ENCODE measurements around the gene GJD4. TPM values are rescaled to one million over a fixed set of nuclear protein-coding genes. Genes with fewer than 3 reads are reported as not detected.
A peak's percentile ranks its signal among the peaks of the same experiment; 100 is the strongest.

GJD4 gene, protein sequence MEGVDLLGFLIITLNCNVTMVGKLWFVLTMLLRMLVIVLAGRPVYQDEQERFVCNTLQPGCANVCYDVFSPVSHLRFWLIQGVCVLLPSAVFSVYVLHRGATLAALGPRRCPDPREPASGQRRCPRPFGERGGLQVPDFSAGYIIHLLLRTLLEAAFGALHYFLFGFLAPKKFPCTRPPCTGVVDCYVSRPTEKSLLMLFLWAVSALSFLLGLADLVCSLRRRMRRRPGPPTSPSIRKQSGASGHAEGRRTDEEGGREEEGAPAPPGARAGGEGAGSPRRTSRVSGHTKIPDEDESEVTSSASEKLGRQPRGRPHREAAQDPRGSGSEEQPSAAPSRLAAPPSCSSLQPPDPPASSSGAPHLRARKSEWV
- not detected in 2 replicates for total RNA-seq (2014; rRNA removed; shearing (Covaris generic))

GRCh38 chr10:35605191-35605590 is at the start of gene GJD4:
Gene GJD4, plus strand, starts transcription at chr10:35605341. Its CDS starts 227 bp downstream, at chr10:35605568.
- no peak for DNase-seq (ENCODE audit: low read depth)

GRCh38 chr10:35555962-35556930 is 48.9 kb upstream of the GJD4 start:
- no peak for DNase-seq (ENCODE audit: low read depth)

DNA sequence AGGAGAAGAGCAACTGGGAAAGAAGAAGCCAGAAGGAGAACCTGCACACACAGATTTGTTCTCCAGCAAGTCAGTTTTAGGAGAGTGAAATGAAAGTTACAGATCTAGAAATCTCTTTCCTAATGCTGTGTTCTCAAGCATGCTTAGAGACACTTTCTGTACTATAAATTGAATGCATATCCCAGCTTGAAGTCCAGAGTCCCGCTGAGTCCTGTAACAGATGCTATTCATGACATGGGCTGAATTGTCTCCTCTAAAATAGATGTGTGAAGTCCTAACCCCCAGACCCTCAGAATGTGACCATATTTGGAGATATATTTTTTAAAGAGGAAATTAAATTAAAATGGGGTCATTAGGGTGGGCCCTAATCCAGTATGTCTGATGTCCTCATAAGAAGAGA is 46.9 kb upstream of the GJD4 start:
- no peak for DNase-seq (ENCODE audit: low read depth)

GRCh38 chr10:35559416-35559815 is 45.7 kb upstream of the GJD4 start:
- DNase-seq (ENCODE audit: low read depth), result no peak

- no peak for DNase-seq (ENCODE audit: low read depth)
These were observed 43.4 kb upstream of the GJD4 start for GRCh38 chr10:35561715-35562114.

GRCh38 chr10:35562427-35562826 is 42.7 kb upstream of the GJD4 start:
- no peak for DNase-seq (ENCODE audit: low read depth)

- DNase-seq (ENCODE audit: low read depth), result peak; percentile 77
These were observed 41.8 kb upstream of the GJD4 start for GRCh38 chr10:35563261-35563891.

DNA sequence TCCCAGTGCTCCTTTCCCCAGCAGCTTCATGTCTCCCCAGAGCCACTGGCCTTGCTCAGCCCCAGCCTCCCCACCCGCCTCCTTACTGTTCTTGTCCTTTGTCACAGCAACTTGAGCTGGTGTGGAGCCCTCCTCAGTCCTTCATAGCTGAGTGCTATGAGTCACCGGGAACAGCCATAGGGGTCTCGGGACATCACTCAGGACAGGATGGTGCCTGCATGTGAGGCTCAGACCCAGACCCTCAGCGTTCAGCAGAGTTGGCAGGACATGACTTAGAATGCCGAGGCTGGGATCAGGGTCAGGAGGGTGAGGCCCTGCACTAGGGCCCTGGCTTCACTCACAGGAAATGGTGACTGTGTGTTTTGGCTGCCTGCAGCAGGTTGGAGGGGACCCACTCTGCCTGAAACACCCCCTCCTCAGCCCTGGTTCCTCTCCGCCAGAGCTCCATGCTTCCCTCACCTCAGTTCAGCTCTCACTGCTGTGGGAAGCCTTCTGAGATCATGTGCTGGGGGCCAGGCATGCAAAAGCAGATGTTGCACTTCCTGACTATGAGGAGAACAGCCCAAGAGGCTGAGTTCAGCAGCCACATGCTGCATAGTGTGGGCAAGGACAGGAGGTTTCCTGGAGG is 40.7 kb upstream of the GJD4 start:
- no peak for DNase-seq (ENCODE audit: low read depth)

DNA sequence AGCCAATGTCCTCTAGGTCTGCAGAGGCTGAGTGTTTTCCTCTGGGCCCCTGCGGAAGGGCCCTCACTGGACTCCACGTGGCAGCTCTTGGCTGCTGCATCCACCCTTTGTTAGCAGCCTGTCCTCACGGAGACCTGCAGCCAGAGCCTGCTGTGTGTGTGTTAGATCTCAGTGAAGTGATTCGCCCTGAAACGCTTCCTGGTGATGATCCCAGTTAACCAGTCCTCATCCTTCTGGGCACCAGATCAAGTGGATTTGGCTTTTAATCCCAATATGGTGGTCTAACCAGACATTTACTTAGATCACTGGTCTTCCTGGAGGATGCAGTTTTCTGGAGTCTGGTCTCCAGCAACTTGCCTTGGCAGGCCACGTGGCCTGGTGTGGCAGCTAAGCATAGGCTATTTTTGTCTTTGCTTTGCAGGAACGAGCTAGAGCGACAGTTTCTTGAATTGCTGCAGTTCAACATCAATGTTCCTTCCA is 39.5 kb upstream of the GJD4 start:
- DNase-seq (ENCODE audit: low read depth), result no peak

DNA sequence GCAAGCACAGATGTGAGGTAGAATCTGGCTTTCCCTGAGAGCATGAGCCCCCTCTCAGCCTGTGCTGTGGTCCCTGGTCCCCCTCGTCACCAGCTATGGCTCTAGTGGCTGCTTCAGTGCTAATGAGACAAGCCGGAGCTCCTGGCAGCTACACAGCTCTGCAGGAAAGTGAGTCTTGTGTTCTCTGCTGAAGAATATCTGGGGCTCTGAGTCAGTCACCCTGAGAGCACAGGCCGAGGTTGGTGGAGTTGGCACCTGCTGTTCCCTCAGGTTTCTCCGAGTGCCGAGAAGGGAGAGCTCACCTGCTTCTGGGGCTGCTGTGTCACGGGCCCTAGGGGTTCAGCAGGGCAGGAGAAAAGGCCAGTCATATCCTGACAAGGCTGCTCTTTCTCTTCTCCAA is 37.2 kb upstream of the GJD4 start:
- no peak for DNase-seq (ENCODE audit: low read depth)

DNA sequence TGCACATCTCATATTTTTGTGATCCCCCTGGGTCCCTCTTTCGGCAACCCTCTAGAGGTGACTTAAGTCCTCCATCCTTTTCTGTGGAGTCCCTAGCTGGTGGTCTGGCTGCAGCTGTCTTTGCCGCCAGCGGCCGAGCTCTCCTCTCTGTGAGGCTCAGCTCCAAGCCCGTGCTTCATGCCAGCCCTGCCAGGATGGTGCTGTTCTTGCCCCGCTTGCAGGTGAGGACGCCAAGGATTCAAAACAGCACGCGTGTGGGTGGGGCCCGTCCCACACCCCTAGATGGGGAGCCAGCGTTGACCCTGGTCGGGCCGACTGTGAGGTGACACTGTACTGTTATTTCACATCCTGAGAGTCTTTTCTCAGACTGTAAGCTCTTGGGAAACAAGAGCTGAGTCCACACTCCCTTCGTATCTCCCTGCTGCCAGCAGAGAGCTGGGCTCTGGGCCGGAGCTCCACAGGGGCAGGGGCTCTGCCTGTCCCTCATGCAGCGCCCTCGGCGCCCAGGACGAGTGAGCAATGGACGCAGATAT is 36.6 kb upstream of the GJD4 start:
- DNase-seq (ENCODE audit: low read depth), result no peak

GRCh38 chr10:35569111-35569707 is 35.9 kb upstream of the GJD4 start:
- no peak for DNase-seq (ENCODE audit: low read depth)

GRCh38 chr10:35569836-35570235 is 35.3 kb upstream of the GJD4 start:
- no peak for DNase-seq (ENCODE audit: low read depth)

- DNase-seq (ENCODE audit: low read depth), result no peak
These were observed 34.7 kb upstream of the GJD4 start for GRCh38 chr10:35570397-35570796.

GRCh38 chr10:35572583-35572982 is 32.6 kb upstream of the GJD4 start:
- DNase-seq (ENCODE audit: low read depth), result no peak

GRCh38 chr10:35573796-35574195 is 31.3 kb upstream of the GJD4 start:
- no peak for DNase-seq (ENCODE audit: low read depth)

DNA sequence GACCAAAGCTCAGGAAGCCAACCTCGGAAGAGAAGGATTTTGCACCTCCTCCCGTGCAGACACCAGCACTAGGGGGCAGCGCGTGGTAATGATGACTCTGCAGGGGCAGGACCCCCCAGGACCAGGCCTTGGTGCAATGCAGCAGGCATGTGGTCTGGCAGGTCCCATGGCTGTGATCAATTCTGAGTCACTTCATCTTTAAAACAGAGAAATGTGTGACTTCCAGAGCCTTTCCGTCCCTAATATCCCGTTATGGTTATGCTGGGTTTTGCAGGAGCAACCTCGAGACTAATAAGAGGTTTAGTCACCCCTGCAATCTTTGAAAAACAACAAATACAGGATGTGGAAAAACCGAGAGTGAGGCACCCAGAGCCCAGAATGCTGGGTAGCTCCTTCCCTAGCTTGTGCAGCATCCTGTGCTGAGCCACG is 30.2 kb upstream of the GJD4 start:
- DNase-seq (ENCODE audit: low read depth), result peak; percentile 91

GRCh38 chr10:35575640-35576039 is 29.5 kb upstream of the GJD4 start:
- DNase-seq (ENCODE audit: low read depth), result no peak

GRCh38 chr10:35576730-35577129 is 28.4 kb upstream of the GJD4 start:
- DNase-seq (ENCODE audit: low read depth), result no peak

DNA sequence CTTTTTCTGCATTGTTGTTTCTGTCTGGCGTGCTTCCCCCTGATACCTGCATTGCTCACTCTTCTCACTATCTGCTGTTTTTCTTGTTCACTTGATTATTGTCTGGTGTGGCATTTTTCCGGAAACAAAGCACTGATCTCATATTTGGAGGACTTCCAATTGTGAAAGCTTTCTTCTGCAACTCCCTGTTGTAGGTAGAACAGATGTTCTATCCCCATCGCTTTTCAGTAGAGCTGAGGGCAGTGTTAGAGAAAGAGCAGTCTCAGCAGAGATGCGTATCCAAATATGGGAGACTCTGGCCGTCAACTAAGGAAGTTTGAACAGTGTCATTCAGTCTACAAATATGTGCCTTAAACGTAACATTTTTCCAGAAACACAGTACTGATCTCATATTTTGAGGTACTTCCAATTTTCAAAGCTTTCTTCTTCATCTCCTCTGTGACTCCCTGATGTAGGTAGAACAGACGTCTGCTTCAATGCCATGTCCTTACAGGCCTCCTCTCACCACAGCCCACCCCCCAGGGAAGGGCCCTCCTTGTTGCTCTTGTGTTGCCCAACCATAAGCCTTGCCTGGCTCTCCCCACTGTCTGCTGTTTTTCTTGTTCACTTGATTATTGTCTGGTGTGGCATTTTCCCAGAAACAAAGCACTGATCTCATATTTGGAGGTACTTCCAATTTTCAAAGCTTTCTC is 27.1 kb upstream of the GJD4 start:
- DNase-seq (ENCODE audit: low read depth), result no peak

All from Daoy (cell line).